Activated CD4-positive, alpha-beta T cell treated with anti-CD3 and anti-CD28 coated beads, Interleukin-2, amount 50 U/mL, for 1 hour (primary cell): ENCODE measurements around the gene RPL4.

Experiments
- DNase-seq: peaks from one replicate; pipeline ENCODE4 v3.0.0-alpha.2; 2020

The RPL4 gene

GRCh38 chr15:66452971-66453580, 51.6 kb downstream of the RPL4 start:
- no peak for DNase-seq

DNA sequence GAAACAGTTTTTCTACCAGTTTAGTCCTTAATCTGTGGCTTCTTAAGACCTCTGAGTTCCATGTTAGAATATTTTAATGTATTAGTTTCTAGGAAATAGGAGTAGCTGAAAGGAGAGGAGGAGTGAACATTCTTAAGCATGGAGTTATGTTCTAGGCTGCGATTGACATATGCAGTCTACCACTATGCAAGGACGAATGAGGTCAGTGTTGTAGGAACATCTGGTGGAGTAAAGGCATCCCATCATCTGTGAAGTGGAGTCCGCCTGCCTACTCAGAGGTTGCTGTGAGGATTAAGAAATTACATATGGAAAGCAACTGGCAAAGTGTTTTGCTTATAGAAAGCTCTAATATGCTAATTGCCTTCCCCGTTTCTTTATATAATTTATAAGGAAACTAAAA, 52.2 kb downstream of the RPL4 start:
- DNase-seq = no peak
